AG09309 (cell line): Measurements from ENCODE around the gene CLDND2.

Experiments used
- DNase-seq: peaks from one replicate; pipeline ENCODE4 v3.0.0-alpha.2; 2010; ENCODE audit warnings: low read depth
- H3K4me3 ChIP-seq: 2 replicates; pipeline ENCODE4 v1.5.1; 2011; ENCODE audit warnings: mild to moderate bottlenecking, low read depth, low read length, moderate library complexity; ENCODE audit not compliant: control insufficient read depth
- CTCF ChIP-seq: IDR thresholded peaks from 2 replicates; pipeline ENCODE4 v1.5.1; 2011; ENCODE audit warnings: mild to moderate bottlenecking, low read depth, low read length, inconsistent platforms; ENCODE audit not compliant: insufficient read depth, control insufficient read depth; ENCODE audit errors: missing control alignments

The CLDND2 gene

GRCh38 chr19:51354742-51355148 lies 14.1 kb downstream of the CLDND2 start:
- DNase-seq, result no peak
- H3K4me3 ChIP-seq, result no peak overlapping the region
- no peak for TF ChIP-seq CTCF

GRCh38 chr19:51354103-51354741 lies 14.6 kb downstream of the CLDND2 start:
- no peak for TF ChIP-seq CTCF
- DNase-seq, result no peak
- no peak overlapping the region for H3K4me3 ChIP-seq

GRCh38 chr19:51352783-51353360 lies 15.9 kb downstream of the CLDND2 start:
- TF ChIP-seq CTCF, result no peak

GRCh38 chr19:51351266-51351990 lies 17.4 kb downstream of the CLDND2 start:
- H3K4me3 ChIP-seq, result no peak overlapping the region
- no peak for TF ChIP-seq CTCF
- no peak for DNase-seq

More at GRCh38 chr19:51352783-51353360, 15.9 kb downstream of the CLDND2 start:
- no peak overlapping the region for H3K4me3 ChIP-seq
- no peak for DNase-seq

- no peak overlapping the region for H3K4me3 ChIP-seq
- no peak for TF ChIP-seq CTCF
- no peak for DNase-seq
Measured at GRCh38 chr19:51347209-51347928, 21.4 kb downstream of the CLDND2 start.

- no peak for DNase-seq
- no peak overlapping the region for H3K4me3 ChIP-seq
- no peak for TF ChIP-seq CTCF
Measured at GRCh38 chr19:51346742-51347141, 22.1 kb downstream of the CLDND2 start.
